ENCODE measurements around the gene TNK1.

The TNK1 gene

GRCh38 chr17:7426896-7427489 is 46.1 kb downstream of the TNK1 start:
- TF ChIP-seq EP300 (IDR thresholded peaks at IDR 0.05; ENCODE audit: borderline replicate concordance) (no peak), CREB1 (IDR thresholded peaks at IDR 0.05; ENCODE audit: low read depth) (no peak), TEAD4 (IDR thresholded peaks at IDR 0.05) (no peak), YY1 (IDR thresholded peaks at IDR 0.05; ENCODE audit: low read depth) (no peak), RAD21 (IDR thresholded peaks at IDR 0.05; ENCODE audit: low read depth) (no peak), FOXM1 (IDR thresholded peaks at IDR 0.05; ENCODE audit: borderline replicate concordance, low read depth) (no peak), TCF12 (IDR thresholded peaks at IDR 0.05; ENCODE audit: low read depth) (no peak), TAF1 (IDR thresholded peaks at IDR 0.05; ENCODE audit: low read depth) (no peak), NFIC (IDR thresholded peaks at IDR 0.05) (no peak), MAX (IDR thresholded peaks at IDR 0.05) (no peak), REST (IDR thresholded peaks at IDR 0.05; ENCODE audit: low read depth) (no peak), ZBTB7A (IDR thresholded peaks at IDR 0.05; ENCODE audit: low read depth) (no peak), EGR1 (IDR thresholded peaks at IDR 0.05) (no peak)

GRCh38 chr17:7427549-7427948 is 46.7 kb downstream of the TNK1 start:
- TF ChIP-seq FOXM1 (IDR thresholded peaks at IDR 0.05; ENCODE audit: borderline replicate concordance, low read depth): no peak
- TF ChIP-seq RAD21 (IDR thresholded peaks at IDR 0.05; ENCODE audit: low read depth): no peak
- TF ChIP-seq YY1 (IDR thresholded peaks at IDR 0.05; ENCODE audit: low read depth): no peak
- TF ChIP-seq ZBTB7A (IDR thresholded peaks at IDR 0.05; ENCODE audit: low read depth): no peak
- TF ChIP-seq EGR1 (IDR thresholded peaks at IDR 0.05): no peak
- TF ChIP-seq REST (IDR thresholded peaks at IDR 0.05; ENCODE audit: low read depth): no peak
- no peak for TF ChIP-seq EP300 (IDR thresholded peaks at IDR 0.05; ENCODE audit: borderline replicate concordance)
- no peak for TF ChIP-seq MAX (IDR thresholded peaks at IDR 0.05)
- TF ChIP-seq CREB1 (IDR thresholded peaks at IDR 0.05; ENCODE audit: low read depth): no peak
- TF ChIP-seq NFIC (IDR thresholded peaks at IDR 0.05): no peak
- TF ChIP-seq CEBPB (IDR thresholded peaks at IDR 0.05): no peak
- no peak for TF ChIP-seq TCF12 (IDR thresholded peaks at IDR 0.05; ENCODE audit: low read depth)
- TF ChIP-seq TAF1 (IDR thresholded peaks at IDR 0.05; ENCODE audit: low read depth): no peak
- TF ChIP-seq TEAD4 (IDR thresholded peaks at IDR 0.05): no peak
- TF ChIP-seq USF1 (IDR thresholded peaks at IDR 0.05): no peak

GRCh38 chr17:7428557-7428956 is 47.7 kb downstream of the TNK1 start, which contains the start of gene SPEM3:
Gene SPEM3, plus strand, starts transcription at chr17:7428857. Its CDS starts 46 bp downstream, at chr17:7428903.
- no peak for TF ChIP-seq NFIC (IDR thresholded peaks at IDR 0.05)
- no peak for TF ChIP-seq USF1 (IDR thresholded peaks at IDR 0.05)
- TF ChIP-seq EGR1 (IDR thresholded peaks at IDR 0.05): no peak
- no peak for TF ChIP-seq TCF12 (IDR thresholded peaks at IDR 0.05; ENCODE audit: low read depth)
- no peak for TF ChIP-seq TAF1 (IDR thresholded peaks at IDR 0.05; ENCODE audit: low read depth)
- no peak for TF ChIP-seq CREB1 (IDR thresholded peaks at IDR 0.05; ENCODE audit: low read depth)
- no peak for TF ChIP-seq RAD21 (IDR thresholded peaks at IDR 0.05; ENCODE audit: low read depth)
- TF ChIP-seq EP300 (IDR thresholded peaks at IDR 0.05; ENCODE audit: borderline replicate concordance): no peak
- TF ChIP-seq MAX (IDR thresholded peaks at IDR 0.05): no peak
- no peak for TF ChIP-seq ZBTB7A (IDR thresholded peaks at IDR 0.05; ENCODE audit: low read depth)
- TF ChIP-seq REST (IDR thresholded peaks at IDR 0.05; ENCODE audit: low read depth): no peak
- no peak for TF ChIP-seq CEBPB (IDR thresholded peaks at IDR 0.05)
- no peak for TF ChIP-seq FOXM1 (IDR thresholded peaks at IDR 0.05; ENCODE audit: borderline replicate concordance, low read depth)

GRCh38 chr17:7429722-7430121 is 48.8 kb downstream of the TNK1 start:
- TF ChIP-seq CEBPB (IDR thresholded peaks at IDR 0.05) (no peak), EGR1 (IDR thresholded peaks at IDR 0.05) (no peak), ZBTB7A (IDR thresholded peaks at IDR 0.05; ENCODE audit: low read depth) (no peak)
